ENCODE measurements around the gene NAA16. TPM values are rescaled to one million over a fixed set of nuclear protein-coding genes. Genes with fewer than 3 reads are reported as not detected.

Gene NAA16
- total RNA-seq, 1 experiment from 2014 or later: 12.1 TPM

- Histone ChIP-seq H3F3A (ENCODE audit: insufficient read depth, low read depth) (no peaks in the 10 kb centered on the region), H3K9me3 (ENCODE audit: insufficient read depth, low read depth) (no peaks in the 10 kb centered on the region), H3K27ac (no peak overlapping the region), H4K20me1 (ENCODE audit: insufficient read depth) (no peaks in the 10 kb centered on the region), H3K27me3 (ENCODE audit: insufficient read depth, low read depth) (no peaks in the 10 kb centered on the region), H3K4me1 (replicated peaks; ENCODE audit: insufficient read depth) (no peaks in the 10 kb centered on the region), H3K4me3 (no peak overlapping the region), H3K4me2 (no peak overlapping the region), H3K9me2 (ENCODE audit: insufficient read depth) (no peaks in the 10 kb centered on the region), H3K36me3 (ENCODE audit: low read depth) (no peaks in the 10 kb centered on the region), H3K79me2 (ENCODE audit: low read depth) (no peaks in the 10 kb centered on the region), H2AFZ (no peak overlapping the region)
- ChIA-PET POLR2A (ENCODE audit: unreplicated experiment) (no interaction called here), CTCF (no interaction called here)
- intact Hi-C loops (cut with micrococcal nuclease; ENCODE audit: unreplicated experiment): no loop called here
- BruUV-seq (replicated peaks): no TSS peak
- TF ChIP-seq, protein P1, sequence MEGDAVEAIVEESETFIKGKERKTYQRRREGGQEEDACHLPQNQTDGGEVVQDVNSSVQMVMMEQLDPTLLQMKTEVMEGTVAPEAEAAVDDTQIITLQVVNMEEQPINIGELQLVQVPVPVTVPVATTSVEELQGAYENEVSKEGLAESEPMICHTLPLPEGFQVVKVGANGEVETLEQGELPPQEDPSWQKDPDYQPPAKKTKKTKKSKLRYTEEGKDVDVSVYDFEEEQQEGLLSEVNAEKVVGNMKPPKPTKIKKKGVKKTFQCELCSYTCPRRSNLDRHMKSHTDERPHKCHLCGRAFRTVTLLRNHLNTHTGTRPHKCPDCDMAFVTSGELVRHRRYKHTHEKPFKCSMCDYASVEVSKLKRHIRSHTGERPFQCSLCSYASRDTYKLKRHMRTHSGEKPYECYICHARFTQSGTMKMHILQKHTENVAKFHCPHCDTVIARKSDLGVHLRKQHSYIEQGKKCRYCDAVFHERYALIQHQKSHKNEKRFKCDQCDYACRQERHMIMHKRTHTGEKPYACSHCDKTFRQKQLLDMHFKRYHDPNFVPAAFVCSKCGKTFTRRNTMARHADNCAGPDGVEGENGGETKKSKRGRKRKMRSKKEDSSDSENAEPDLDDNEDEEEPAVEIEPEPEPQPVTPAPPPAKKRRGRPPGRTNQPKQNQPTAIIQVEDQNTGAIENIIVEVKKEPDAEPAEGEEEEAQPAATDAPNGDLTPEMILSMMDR (conservative IDR thresholded peaks at IDR 0.05): no peak
- no peak for TF ChIP-seq EZH2 (IDR thresholded peaks at IDR 0.05; ENCODE audit: low read depth)
- no peak for DNase-seq
These were observed 115.0 kb downstream of the NAA16 start for GRCh38 chr13:41426047-41426446.

Other genes starting within 250 kb of the NAA16 start
- 4.2 and 6.3 TPM in 2 replicates for gene WBP4, start 249.8 kb upstream of the NAA16 start, total RNA-seq (2021)
- gene KBTBD6, start 178.5 kb upstream of the NAA16 start, total RNA-seq (2021): 4.3 TPM in 2 replicates
- 3.9 and 4.1 TPM in 2 replicates for gene KBTBD7, start 116.7 kb upstream of the NAA16 start, total RNA-seq (2021)
- gene MTRF1, start 47.7 kb upstream of the NAA16 start, total RNA-seq (2021): 8.2 and 15.8 TPM in 2 replicates
- gene RGCC, start 146.3 kb downstream of the NAA16 start, total RNA-seq (2021): 3.4 and 4.8 TPM in 2 replicates

Data from PC-9 (cell line).